Measurements from ENCODE around the gene OR2AG2.

- no peak for TF ChIP-seq CTCF (IDR thresholded peaks at IDR 0.05)
- no peak for TF ChIP-seq EP300 (IDR thresholded peaks at IDR 0.05)
- TF ChIP-seq POLR2A (IDR thresholded peaks at IDR 0.05): no peak
Measured at GRCh38 chr11:6812390-6813005, 40.7 kb upstream of the OR2AG2 start.
